Retinal pigment epithelial cell (primary cell): ENCODE data around the gene FCN2.
"Not testable (repeated sequence)": the region's sequence is repeated elsewhere in the genome, so short reads cannot be mapped to it uniquely, and the experiment has no call there.

Source experiments
- DNase-seq: peaks from one replicate; pipeline ENCODE4 v3.0.0-alpha.2; 2010; ENCODE audit warnings: low read depth
- H3K4me3 ChIP-seq: 2 replicates; pipeline ENCODE4 v1.5.1; 2011; ENCODE audit warnings: mild to moderate bottlenecking, low read length, control low read depth, moderate library complexity
- TF ChIP-seq, protein P1 (sequence below): conservative IDR thresholded peaks from 2 replicates; pipeline ENCODE4 v1.5.1; 2011; ENCODE audit warnings: low read depth, low read length, control low read depth, inconsistent platforms

FCN2 gene

DNA sequence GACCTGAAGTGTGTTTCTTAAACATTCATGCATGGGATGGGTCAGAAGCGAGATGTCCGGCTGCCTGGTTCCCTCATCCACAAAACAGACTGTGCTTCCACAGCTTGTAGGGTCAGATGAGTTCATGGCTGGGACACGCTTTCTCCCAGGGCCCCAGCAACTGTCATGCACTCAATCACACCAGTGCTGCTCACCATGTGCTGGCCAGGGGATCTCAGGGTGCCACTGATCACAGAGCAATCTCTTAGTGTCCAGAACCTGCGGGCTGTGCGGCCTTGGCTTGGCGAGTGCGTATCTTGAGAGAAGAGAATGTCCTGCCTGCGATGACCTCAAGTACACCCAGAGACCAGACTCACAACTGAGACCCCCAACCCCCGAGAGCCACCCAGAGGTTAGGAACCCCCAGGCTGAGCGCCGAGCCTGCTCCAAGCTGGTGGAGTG lies 26.0 kb upstream of the FCN2 start:
- H3K4me3 ChIP-seq: no peak overlapping the region
- TF ChIP-seq, protein P1, sequence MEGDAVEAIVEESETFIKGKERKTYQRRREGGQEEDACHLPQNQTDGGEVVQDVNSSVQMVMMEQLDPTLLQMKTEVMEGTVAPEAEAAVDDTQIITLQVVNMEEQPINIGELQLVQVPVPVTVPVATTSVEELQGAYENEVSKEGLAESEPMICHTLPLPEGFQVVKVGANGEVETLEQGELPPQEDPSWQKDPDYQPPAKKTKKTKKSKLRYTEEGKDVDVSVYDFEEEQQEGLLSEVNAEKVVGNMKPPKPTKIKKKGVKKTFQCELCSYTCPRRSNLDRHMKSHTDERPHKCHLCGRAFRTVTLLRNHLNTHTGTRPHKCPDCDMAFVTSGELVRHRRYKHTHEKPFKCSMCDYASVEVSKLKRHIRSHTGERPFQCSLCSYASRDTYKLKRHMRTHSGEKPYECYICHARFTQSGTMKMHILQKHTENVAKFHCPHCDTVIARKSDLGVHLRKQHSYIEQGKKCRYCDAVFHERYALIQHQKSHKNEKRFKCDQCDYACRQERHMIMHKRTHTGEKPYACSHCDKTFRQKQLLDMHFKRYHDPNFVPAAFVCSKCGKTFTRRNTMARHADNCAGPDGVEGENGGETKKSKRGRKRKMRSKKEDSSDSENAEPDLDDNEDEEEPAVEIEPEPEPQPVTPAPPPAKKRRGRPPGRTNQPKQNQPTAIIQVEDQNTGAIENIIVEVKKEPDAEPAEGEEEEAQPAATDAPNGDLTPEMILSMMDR: no peak
- no peak for DNase-seq

DNA sequence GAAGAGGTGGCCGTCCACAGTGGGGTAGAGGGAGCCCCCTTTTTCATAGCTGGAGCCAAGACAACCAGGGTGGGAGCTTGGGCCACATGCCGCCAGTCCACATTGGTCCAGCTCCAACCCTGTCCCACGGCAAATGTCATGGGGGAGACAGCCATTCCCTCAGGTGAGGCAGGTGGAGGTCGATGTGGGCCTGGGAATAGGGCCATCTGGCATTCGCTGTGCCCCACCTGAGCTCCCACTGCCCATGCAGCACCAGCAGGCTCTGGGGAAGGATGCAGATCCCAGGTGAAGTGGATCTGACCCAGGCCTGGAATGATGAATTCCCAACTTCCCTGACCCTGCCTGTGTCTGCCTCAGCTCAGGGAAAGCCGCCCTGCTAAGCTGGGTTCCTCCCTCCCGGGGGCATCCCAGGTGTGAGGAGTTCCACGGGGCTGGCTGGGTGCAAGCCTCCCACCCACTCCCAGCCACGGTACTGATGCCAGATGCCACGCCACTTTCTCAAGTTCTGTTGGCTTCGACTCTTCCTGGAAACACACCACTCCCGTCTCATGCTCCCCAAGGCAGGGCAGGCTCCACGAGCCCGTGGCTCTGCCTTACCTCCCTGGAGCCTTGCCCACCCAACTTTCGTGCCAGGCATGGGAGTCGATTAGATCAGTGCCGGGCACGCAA lies 25.2 kb upstream of the FCN2 start:
- no peak overlapping the region for H3K4me3 ChIP-seq
- no peak for DNase-seq
- TF ChIP-seq, protein P1: no peak

DNA sequence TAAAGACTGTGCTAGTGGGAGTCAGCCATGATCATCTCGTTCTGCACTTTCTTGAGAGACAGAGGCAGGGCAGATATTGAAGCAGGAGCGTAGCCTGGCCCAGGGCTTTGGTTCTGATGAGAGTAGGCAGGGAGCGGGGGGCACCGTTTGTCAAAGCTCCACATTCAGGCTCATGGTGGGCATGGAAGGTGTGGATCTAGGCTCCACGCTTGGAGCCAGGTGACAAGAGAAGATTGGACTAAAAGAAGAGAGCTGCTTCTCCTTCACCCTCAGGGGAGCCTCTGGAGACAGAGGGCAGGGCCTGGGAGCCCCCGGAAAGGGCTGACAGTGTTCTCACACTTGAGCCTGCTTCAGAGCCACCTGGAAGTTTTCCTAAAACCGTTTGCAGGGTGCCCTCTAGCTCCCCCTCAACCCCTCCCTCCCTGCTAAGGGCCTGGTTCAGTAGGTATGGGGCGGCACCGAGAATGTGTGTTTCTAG lies 24.7 kb upstream of the FCN2 start:
- DNase-seq: no peak
- TF ChIP-seq, protein P1: no peak
- H3K4me3 ChIP-seq: no peak overlapping the region

DNA sequence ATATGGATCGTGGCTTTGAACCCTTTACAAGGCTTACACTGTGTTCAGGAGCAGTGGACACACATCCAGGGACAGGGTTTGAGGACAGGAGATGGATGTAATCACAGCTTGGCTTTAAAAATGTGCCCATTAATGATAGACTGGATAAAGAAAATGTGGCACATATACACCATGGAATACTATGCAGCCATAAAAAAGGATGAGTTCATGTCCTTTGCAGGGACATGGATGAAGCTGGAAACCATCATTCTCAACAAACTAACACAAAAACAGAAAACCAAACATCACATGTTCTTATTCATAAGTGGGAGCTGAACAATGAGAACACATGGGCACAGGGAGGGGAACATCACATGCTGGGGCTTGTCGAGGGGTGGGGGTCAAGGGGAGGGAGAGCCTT lies 23.2 kb upstream of the FCN2 start:
- not testable (repeated sequence) for H3K4me3 ChIP-seq, DNase-seq

DNA sequence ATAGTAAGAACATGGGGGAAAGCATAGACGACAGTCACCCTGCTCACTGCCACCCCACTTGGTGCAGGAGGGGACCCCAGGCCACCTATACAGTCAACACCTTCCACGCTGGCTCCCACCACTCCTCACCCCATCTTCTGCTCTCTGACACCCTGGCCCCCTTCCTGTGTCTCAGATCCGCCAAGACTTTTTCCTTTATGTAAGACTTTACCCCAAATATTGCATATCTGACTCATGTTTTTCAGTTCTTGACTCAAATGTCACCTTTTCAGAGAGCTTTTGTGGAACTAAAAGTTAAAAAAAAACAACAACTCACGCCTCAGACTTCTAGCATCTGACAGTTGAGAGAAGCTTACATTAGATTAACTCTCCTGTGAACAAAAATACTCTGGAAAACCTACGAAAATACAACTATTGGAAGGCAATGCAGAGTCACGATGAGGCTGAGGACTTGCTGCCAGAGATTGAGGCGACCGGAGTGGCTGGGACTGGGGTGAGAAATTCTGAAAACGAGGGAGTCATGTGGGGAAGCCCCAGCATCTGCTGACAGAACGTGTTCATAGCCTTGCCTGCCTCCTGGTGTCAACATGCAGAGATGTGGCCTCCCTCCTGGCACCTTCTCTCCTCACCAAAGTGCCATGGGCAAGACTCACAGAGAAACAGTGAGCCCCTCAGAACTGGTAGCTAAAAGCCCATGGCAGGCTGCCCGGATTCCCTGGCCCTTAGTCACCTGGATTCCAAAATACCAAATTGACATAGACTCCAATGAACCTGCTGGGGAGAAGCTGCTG lies 22.4 kb upstream of the FCN2 start:
- DNase-seq: no peak
- no peak overlapping the region for H3K4me3 ChIP-seq
- TF ChIP-seq, protein P1: no peak

DNA sequence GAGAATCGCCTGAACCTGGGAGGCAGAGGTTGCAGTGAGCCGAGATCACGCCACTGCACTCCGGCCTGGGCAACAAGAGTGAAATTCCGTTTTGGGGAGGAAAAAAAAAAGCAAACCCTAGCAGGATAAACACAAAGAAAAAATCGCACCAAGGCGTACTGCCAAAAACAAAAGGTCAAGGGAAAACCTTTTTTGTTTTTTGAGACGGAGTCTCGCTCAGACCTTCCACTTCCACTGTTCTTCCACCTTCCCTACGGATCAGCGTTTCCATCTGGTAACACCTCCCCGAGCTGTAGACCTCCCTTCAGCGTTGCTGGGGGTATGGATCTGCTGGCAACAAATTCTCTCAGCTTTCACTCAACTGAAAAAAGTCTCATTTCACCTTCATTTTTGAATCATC lies 20.1 kb upstream of the FCN2 start:
- no peak overlapping the region for H3K4me3 ChIP-seq
- no peak for DNase-seq
- TF ChIP-seq, protein P1: no peak

DNA sequence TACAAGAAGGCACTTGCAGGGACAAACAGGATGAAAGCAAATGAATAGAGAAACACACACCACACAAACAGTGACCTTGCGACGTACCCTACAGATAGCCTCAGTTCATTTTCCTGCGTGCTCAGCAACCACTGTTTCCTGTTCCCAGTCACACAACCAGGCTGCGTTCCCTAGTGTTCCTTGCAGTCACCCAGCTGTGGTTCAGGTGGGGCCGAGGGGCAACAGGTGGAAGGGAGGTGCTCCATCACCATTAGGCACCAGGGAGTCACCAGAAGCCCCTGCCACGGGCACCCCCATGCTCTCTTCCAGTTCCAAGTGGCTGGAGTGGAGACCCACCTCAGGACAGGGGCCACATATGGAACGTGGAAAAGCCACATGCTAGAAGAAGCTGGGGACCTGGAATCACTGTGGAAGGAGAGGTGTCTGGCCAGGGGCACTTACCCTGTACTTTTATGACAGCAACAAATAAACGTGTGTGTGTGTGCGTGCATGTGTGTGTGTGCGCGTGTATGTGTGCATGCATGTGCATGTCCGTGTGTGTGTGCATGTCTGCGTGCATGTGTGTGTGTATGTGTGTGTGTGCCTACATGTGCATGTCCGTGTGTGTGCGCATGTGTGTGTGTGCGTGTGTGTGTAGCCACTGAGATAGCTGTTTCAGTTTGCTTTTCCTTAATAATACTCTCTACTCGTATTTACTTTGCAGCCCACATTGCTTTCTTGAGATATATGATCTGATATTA lies 18.8 kb upstream of the FCN2 start:
- no peak for DNase-seq
- no peak overlapping the region for H3K4me3 ChIP-seq
- TF ChIP-seq, protein P1: no peak
